IgD-negative memory B cell (primary cell): ENCODE results near the gene STK33. TPM values are rescaled to one million over a fixed set of nuclear protein-coding genes. Genes with fewer than 3 reads are reported as not detected.
A peak's percentile ranks its signal among the peaks of the same experiment; 100 is the strongest.

Experiments used
- H3K27ac Mint-ChIP-seq, 3 donors: one replicate each; pipeline ENCODE4 v1.8.0; 2020 to 2022; ENCODE audit warnings: mild to moderate bottlenecking in 3 of 3, mixed read lengths in 3 of 3, moderate library complexity in 1 of 3
- H3K27me3 Mint-ChIP-seq: one replicate; pipeline ENCODE4 v1.8.0; 2021; ENCODE audit warnings: mixed read lengths
- H3K36me3 Mint-ChIP-seq: one replicate; pipeline ENCODE4 v1.8.0; 2020; ENCODE audit warnings: mild to moderate bottlenecking, mixed read lengths
- H3K4me1 Mint-ChIP-seq, 3 donors: one replicate each; pipeline ENCODE4 v1.8.0; 2020 to 2022; ENCODE audit warnings: mixed read lengths in 3 of 3, mild to moderate bottlenecking in 1 of 3
- H3K4me3 Mint-ChIP-seq, 4 donors: one replicate each; pipeline ENCODE4 v1.8.0; 2020 to 2022; ENCODE audit warnings: mild to moderate bottlenecking in 4 of 4, mixed read lengths in 4 of 4, moderate library complexity in 3 of 4
- H3K9me3 Mint-ChIP-seq, 3 donors: one replicate each; pipeline ENCODE4 v1.8.0; 2020 to 2021; ENCODE audit warnings: mixed read lengths in 3 of 3, mild to moderate bottlenecking in 1 of 3
- polyA plus RNA-seq: library from polyadenylated mRNA; unstranded; fragments of 300-500 nt; fragmentation: Illumina TruSeq; gene quantifications from one replicate; pipeline ENCODE4 v1.2.3, GENCODE V29; 2021

Gene STK33
- polyA plus RNA-seq, 1 donor from 2014 or later: 1.4 TPM

DNA sequence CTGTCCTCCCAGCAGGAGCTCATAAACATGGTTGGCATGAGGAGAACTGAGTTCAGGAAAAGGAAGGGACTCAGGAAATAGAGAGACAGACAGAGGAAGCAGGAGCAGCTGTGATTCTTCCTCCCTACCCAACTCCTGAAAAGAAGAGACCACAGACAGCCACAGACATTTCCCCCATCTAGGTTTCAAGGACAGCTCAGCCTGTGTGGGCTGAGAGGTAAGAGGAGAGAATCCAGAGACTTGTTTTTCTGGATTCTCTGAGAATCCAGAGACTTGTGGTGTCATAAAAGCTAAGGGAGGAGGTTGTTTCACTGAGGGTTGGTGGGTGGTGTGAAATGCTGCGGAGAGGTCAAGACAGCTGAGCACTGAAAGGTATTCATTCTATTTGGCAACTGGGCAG is 19.0 kb upstream of the STK33 start:
- Mint-ChIP-seq H3K36me3 (peaks cover 7% of the 10 kb centered on the region), H3K4me3 (no peak overlapping the region), H3K27ac (peak overlapping the region in 1 of 3 donors; percentile 60), H3K27me3 (no peaks in the 10 kb centered on the region), H3K4me1 (no peaks in the 10 kb centered on the region), H3K9me3 (no peaks in the 10 kb centered on the region)

- H3K27ac Mint-ChIP-seq: peak overlapping the region in 1 of 3 donors; percentile 60
- no peaks in the 10 kb centered on the region for H3K9me3 Mint-ChIP-seq
These were observed 18.5 kb upstream of the STK33 start for GRCh38 chr11:8612522-8612921.

GRCh38 chr11:8610532-8611116 is 16.6 kb upstream of the STK33 start:
- Mint-ChIP-seq H3K36me3 (peaks cover 4% of the 10 kb centered on the region), H3K9me3 (no peaks in the 10 kb centered on the region), H3K27ac (no peak overlapping the region), H3K4me3 (no peak overlapping the region), H3K4me1 (no peaks in the 10 kb centered on the region), H3K27me3 (no peaks in the 10 kb centered on the region)

More at GRCh38 chr11:8612522-8612921, 18.5 kb upstream of the STK33 start:
- Mint-ChIP-seq H3K36me3 (peaks cover 7% of the 10 kb centered on the region), H3K4me3 (no peak overlapping the region), H3K27me3 (no peaks in the 10 kb centered on the region), H3K4me1 (no peaks in the 10 kb centered on the region)

- Mint-ChIP-seq H3K9me3 (no peaks in the 10 kb centered on the region), H3K4me3 (no peak overlapping the region), H3K27ac (no peak overlapping the region), H3K36me3 (peaks cover 4% of the 10 kb centered on the region), H3K4me1 (peaks cover 0 to 3% (median 0%) of the 10 kb centered on the region in 3 donors), H3K27me3 (peaks cover 11% of the 10 kb centered on the region)
These were observed 14.6 kb upstream of the STK33 start for GRCh38 chr11:8608652-8609051.

DNA sequence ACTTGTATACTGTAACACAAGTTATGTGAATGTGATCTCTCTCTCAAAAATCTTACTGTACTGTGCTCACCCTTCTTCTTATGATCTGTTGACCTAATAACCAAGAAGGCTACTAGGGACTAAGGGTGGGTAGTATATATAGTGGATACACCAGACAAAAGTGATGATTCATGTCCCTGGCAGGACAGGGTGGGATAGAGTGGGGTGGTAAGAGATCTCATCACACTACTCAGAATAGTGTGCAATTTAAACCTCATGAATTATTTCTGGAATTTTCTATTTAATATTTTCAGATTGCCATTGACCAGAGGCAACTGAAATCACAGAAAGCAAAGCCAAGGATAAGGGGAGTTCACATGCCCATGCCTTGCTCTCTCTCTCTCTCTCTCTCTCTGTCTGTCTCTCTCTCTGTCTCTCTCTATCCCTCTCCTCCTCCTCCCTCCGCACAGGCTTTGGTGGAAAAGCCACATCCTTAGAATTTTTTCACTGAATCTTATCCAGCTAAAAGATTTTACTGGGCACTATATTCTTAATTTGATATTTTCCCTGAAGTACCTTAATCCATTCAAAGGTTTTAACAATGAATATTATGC is 12.0 kb upstream of the STK33 start:
- peaks cover 11% of the 10 kb centered on the region for H3K27me3 Mint-ChIP-seq
- no peak overlapping the region for H3K4me3 Mint-ChIP-seq

DNA sequence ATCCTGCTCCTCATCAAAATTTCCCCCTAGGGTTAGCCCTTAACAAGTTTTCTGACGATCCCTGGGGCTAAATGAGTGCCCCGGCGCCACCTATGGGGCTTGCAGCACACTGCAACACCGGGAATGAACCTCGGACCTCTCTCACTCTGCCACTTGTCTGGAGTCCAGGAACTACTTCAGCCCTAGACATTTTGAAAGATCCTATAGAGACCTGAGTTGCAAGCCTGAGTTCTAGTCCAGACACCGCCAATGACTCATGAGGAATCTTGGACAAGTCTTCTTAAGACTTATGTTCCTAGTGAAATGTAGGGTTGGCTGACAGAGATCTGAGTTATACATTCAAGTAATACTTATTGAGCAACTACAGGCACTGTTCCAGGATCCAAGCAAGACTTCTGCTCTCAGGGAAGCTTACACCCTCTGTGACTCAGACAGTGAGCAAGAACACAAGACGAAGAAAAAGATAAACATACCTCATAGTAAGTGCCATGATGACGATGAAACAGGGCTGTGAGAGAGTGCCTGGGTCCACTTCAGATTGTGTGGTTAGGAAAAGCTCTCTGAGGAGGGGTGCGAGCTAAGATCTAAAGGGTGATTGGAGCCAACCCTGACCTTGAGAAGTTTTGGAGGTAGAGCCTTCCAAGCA is 10.2 kb upstream of the STK33 start:
- no peak overlapping the region for H3K4me3 Mint-ChIP-seq
- no peaks in the 10 kb centered on the region for H3K36me3 Mint-ChIP-seq
- H3K27me3 Mint-ChIP-seq: peaks cover 11% of the 10 kb centered on the region
- H3K4me1 Mint-ChIP-seq: peaks cover 0 to 3% (median 0%) of the 10 kb centered on the region in 3 donors
- no peak overlapping the region for H3K27ac Mint-ChIP-seq
- H3K9me3 Mint-ChIP-seq: no peaks in the 10 kb centered on the region

More for the DNA sequence above, 12.0 kb upstream of the STK33 start:
- Mint-ChIP-seq H3K27ac (no peak overlapping the region), H3K4me1 (peaks cover 0 to 3% (median 0%) of the 10 kb centered on the region in 3 donors), H3K9me3 (no peaks in the 10 kb centered on the region), H3K36me3 (peaks cover 2% of the 10 kb centered on the region)

DNA sequence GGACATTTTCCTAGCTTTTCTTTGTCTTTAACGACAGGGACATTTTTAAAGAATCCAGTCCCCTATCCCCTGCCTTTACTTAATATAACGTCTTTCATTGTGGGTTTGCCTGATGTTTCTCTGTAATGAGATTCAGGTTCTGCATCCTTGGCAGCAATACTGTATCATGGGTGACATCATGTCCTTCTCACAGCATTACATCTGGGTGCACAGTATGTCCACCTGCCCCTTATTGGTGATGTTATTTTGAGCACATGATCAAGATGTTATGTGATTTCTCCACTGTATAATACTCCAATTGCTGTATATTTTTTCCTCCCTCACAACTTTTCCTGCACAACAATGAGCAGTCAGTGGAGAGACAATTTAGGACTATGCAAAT is 9.7 kb upstream of the STK33 start:
- Mint-ChIP-seq H3K9me3 (no peaks in the 10 kb centered on the region), H3K36me3 (no peaks in the 10 kb centered on the region), H3K27me3 (peaks cover 11% of the 10 kb centered on the region)

DNA sequence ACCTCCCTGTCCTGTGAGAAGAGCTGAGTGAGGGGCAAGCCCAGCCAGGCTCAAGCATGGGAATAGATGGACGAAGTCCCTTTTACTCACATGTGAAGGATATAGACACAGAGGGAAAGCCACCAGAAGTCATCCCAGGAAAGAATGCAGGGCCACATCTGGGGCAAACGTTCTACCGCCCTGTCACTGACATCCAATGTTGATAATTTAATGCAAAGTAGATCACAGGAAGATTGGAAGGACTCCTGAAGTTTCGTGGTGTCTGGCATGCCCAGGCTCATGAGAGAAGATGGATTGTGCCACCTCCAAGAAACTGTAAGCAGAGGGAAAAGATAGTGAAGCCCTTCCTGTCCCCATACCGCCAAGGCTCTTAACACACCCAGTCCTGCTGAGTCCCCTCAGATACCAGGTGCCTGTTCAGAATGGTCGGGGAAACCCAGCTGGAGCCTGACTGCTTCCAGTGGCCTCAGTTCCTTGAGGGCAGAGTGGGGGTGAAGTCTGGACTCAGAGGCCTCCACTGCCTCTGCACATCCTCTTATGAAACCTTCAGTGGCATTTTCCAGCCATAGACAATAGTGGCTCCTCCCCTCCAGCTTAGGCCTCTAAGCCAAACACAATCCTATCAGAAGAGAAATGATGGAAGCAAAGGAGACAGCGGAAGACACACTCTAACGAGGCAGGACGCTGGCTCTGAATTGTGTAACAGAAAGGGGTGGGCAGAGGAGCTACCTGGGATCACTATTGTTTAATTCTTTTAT is 7.5 kb upstream of the STK33 start:
- peaks cover 12% of the 10 kb centered on the region for H3K27me3 Mint-ChIP-seq

More for the DNA sequence above, 9.7 kb upstream of the STK33 start:
- Mint-ChIP-seq H3K4me1 (peaks cover 0 to 3% (median 0%) of the 10 kb centered on the region in 3 donors), H3K4me3 (no peak overlapping the region), H3K27ac (no peak overlapping the region)

GRCh38 chr11:8598506-8598905 is 4.5 kb upstream of the STK33 start:
- Mint-ChIP-seq H3K4me3 (no peak overlapping the region), H3K36me3 (no peaks in the 10 kb centered on the region), H3K27ac (peak overlapping the region in 1 of 3 donors; percentile 65), H3K9me3 (peaks cover 0 to 2% (median 0%) of the 10 kb centered on the region in 3 donors), H3K4me1 (peaks cover 0 to 6% (median 1%) of the 10 kb centered on the region in 3 donors), H3K27me3 (peaks cover 7% of the 10 kb centered on the region)

More for the DNA sequence above, 7.5 kb upstream of the STK33 start:
- no peak overlapping the region for H3K4me3 Mint-ChIP-seq
- H3K4me1 Mint-ChIP-seq: peaks cover 0 to 3% (median 0%) of the 10 kb centered on the region in 3 donors
- H3K36me3 Mint-ChIP-seq: no peaks in the 10 kb centered on the region
- peaks cover 0 to 2% (median 0%) of the 10 kb centered on the region in 3 donors for H3K9me3 Mint-ChIP-seq
- H3K27ac Mint-ChIP-seq: no peak overlapping the region

- Mint-ChIP-seq H3K9me3 (peaks cover 0 to 2% (median 0%) of the 10 kb centered on the region in 3 donors), H3K4me1 (peaks cover 0 to 15% (median 3%) of the 10 kb centered on the region in 3 donors), H3K27ac (no peak overlapping the region), H3K4me3 (no peak overlapping the region), H3K27me3 (peaks cover 7% of the 10 kb centered on the region), H3K36me3 (no peaks in the 10 kb centered on the region)
These were observed 3.2 kb upstream of the STK33 start for GRCh38 chr11:8597182-8597581.

DNA sequence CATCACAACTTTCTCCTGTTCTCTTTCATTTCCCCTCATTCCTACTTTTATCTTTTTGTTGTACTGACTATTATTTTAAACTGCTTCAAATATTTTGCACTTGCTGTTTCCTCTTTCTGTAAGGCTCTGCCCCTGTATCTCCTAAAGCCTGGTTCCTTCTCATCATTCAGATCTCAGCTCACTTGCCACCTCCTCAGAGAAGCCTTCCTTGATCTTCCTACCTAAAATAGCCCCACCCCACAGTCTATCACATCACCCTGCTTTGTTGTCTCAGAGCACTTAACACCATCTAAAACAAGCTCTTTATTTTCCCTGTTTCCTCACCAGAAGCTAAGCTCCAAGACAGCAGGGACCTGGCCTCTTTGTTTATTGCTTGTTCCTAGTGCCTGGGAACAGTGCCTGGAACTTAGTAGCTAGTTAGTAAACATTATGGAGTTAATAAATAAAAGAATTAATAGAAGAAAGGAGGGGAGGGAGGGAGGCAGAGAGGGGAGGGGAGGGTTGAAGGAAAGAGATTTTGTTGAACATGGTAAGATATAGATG is 2.5 kb upstream of the STK33 start:
- peak overlapping the region in 1 of 4 donors; percentile 79 for H3K4me3 Mint-ChIP-seq

GRCh38 chr11:8593455-8593854 is 573 bp downstream of the STK33 start:
- Mint-ChIP-seq H3K27me3 (peaks cover 7% of the 10 kb centered on the region), H3K9me3 (peaks cover 0 to under 1% (median 0%) of the 10 kb centered on the region in 3 donors), H3K27ac (peak overlapping the region in 1 of 3 donors; percentile 73), H3K4me1 (peaks cover 0 to 15% (median 3%) of the 10 kb centered on the region in 3 donors), H3K4me3 (peak overlapping the region; percentile 77 to 92 (median 84)), H3K36me3 (no peaks in the 10 kb centered on the region)

More for the DNA sequence above, 2.5 kb upstream of the STK33 start:
- Mint-ChIP-seq H3K27ac (no peak overlapping the region), H3K27me3 (peaks cover 7% of the 10 kb centered on the region), H3K9me3 (peaks cover 0 to 2% (median 0%) of the 10 kb centered on the region in 3 donors), H3K4me1 (peaks cover 0 to 15% (median 3%) of the 10 kb centered on the region in 3 donors), H3K36me3 (no peaks in the 10 kb centered on the region)

GRCh38 chr11:8587915-8588314 is 6.1 kb downstream of the STK33 start:
- H3K27ac Mint-ChIP-seq: no peak overlapping the region
- no peak overlapping the region for H3K4me3 Mint-ChIP-seq
- H3K36me3 Mint-ChIP-seq: no peaks in the 10 kb centered on the region
- H3K4me1 Mint-ChIP-seq: peaks cover 0 to 3% (median 2%) of the 10 kb centered on the region in 3 donors
- H3K27me3 Mint-ChIP-seq: no peaks in the 10 kb centered on the region
- H3K9me3 Mint-ChIP-seq: peaks cover 0 to 1% (median 0%) of the 10 kb centered on the region in 3 donors

GRCh38 chr11:8586805-8587204 is 7.2 kb downstream of the STK33 start:
- Mint-ChIP-seq H3K27ac (no peak overlapping the region), H3K36me3 (peaks cover 3% of the 10 kb centered on the region), H3K4me3 (no peak overlapping the region), H3K9me3 (peaks cover 0 to 1% (median 0%) of the 10 kb centered on the region in 3 donors), H3K27me3 (no peaks in the 10 kb centered on the region), H3K4me1 (peaks cover 0 to 4% (median 0%) of the 10 kb centered on the region in 3 donors)
